Neural progenitor cell (in vitro differentiated cells): ENCODE data around the gene ALK. TPM values are rescaled to one million over a fixed set of nuclear protein-coding genes. Genes with fewer than 3 reads are reported as not detected.

Experiments used
- DNase-seq: peaks from one replicate; pipeline ENCODE4 v3.0.0-alpha.2; 2016; ENCODE audit warnings: low spot score
- H2AFZ ChIP-seq: fragments of 200-600 bp; sonication (generic); replicated peaks from 2 replicates; pipeline ENCODE4 v1.6.1; 2016; ENCODE audit warnings: antibody characterized with exemption
- H3F3A ChIP-seq: fragments of 200-600 bp; sonication (generic); 2 replicates; pipeline ENCODE4 v1.6.1; 2016; ENCODE audit warnings: antibody characterized with exemption, low read depth
- H3K27ac ChIP-seq: fragments of 200-600 bp; sonication (generic); 2 replicates; pipeline ENCODE4 v1.5.1; 2016; ENCODE audit warnings: mild to moderate bottlenecking
- H3K27me3 ChIP-seq: fragments of 200-600 bp; sonication (generic); 2 replicates; pipeline ENCODE4 v1.6.1; 2016; ENCODE audit warnings: mild to moderate bottlenecking, moderate library complexity
- H3K36me3 ChIP-seq: fragments of 200-600 bp; sonication (generic); 2 replicates; pipeline ENCODE4 v1.5.1; 2016
- H3K4me1 ChIP-seq: fragments of 200-600 bp; sonication (generic); 2 replicates; pipeline ENCODE4 v1.6.1; 2016; ENCODE audit warnings: mixed run types
- H3K4me2 ChIP-seq: fragments of 200-600 bp; sonication (generic); 2 replicates; pipeline ENCODE4 v1.6.1; 2016
- H3K4me3 ChIP-seq: fragments of 200-600 bp; sonication (generic); 2 replicates; pipeline ENCODE4 v1.5.1; 2016
- H3K79me2 ChIP-seq: fragments of 200-600 bp; sonication (generic); 2 replicates; pipeline ENCODE4 v1.6.1; 2016; ENCODE audit warnings: low read depth
- H3K9ac ChIP-seq: fragments of 200-600 bp; sonication (generic); 2 replicates; pipeline ENCODE4 v1.6.1; 2016
- H3K9me3 ChIP-seq: fragments of 200-600 bp; sonication (generic); 2 replicates; pipeline ENCODE4 v1.5.1; 2016; ENCODE audit warnings: low read depth
- H4K20me1 ChIP-seq: fragments of 200-600 bp; sonication (generic); 2 replicates; pipeline ENCODE4 v1.6.1; 2016; ENCODE audit warnings: low read depth
- H3K27ac Mint-ChIP-seq: 3 replicates; pipeline ENCODE4 v1.8.0; 2021; ENCODE audit warnings: mixed read lengths
- H3K27me3 Mint-ChIP-seq: 2 replicates; pipeline ENCODE4 v1.8.0; 2022; ENCODE audit warnings: low read depth, mild to moderate bottlenecking, inconsistent platforms, moderate library complexity, mixed read lengths; ENCODE audit not compliant: insufficient read depth
- H3K36me3 Mint-ChIP-seq: 3 replicates; pipeline ENCODE4 v1.8.0; 2021; ENCODE audit warnings: mixed read lengths
- H3K4me1 Mint-ChIP-seq: 3 replicates; pipeline ENCODE4 v1.8.0; 2021; ENCODE audit warnings: mixed read lengths
- H3K4me3 Mint-ChIP-seq: 3 replicates; pipeline ENCODE4 v1.8.0; 2021; ENCODE audit warnings: mild to moderate bottlenecking, moderate library complexity, mixed read lengths
- H3K9me3 Mint-ChIP-seq: 3 replicates; pipeline ENCODE4 v1.8.0; 2020; ENCODE audit warnings: mixed read lengths
- CTCF ChIP-seq: fragments of 200-600 bp; sonication (generic); IDR thresholded peaks from 2 replicates; pipeline ENCODE4 v1.5.1; 2017; ENCODE audit warnings: antibody characterized with exemption, mild to moderate bottlenecking
- EZH2 ChIP-seq: fragments of 200-600 bp; sonication (generic); IDR thresholded peaks from 2 replicates; pipeline ENCODE4 v1.6.1; 2017; ENCODE audit warnings: antibody characterized with exemption, mild to moderate bottlenecking, moderate library complexity
- EZH2phosphoT487 ChIP-seq: fragments of 200-600 bp; sonication (generic); IDR thresholded peaks from 2 replicates; pipeline ENCODE4 v1.6.1; 2017; ENCODE audit warnings: antibody characterized with exemption
- total RNA-seq: library from RNA; depleted of rRNA; stranded (reverse); fragments of >200 nt; gene quantifications from 2 replicates; pipeline ENCODE4 v1.2.3, GENCODE V29; 2015; ENCODE audit warnings: low replicate concordance

The ALK gene
- total RNA-seq, 1 donor from 2014 or later: not detected

GRCh38 chr2:29482867-29483266, 438.5 kb downstream of the ALK start:
- Histone ChIP-seq H3F3A (no peaks in the 10 kb centered on the region), H3K9ac (no peak overlapping the region), H3K4me3 (no peak overlapping the region), H3K9me3 (no peaks in the 10 kb centered on the region), H3K27me3 (no peaks in the 10 kb centered on the region), H3K79me2 (no peaks in the 10 kb centered on the region), H3K36me3 (no peaks in the 10 kb centered on the region), H2AFZ (no peak overlapping the region), H4K20me1 (no peaks in the 10 kb centered on the region), H3K4me2 (no peak overlapping the region), H3K4me1 (no peaks in the 10 kb centered on the region), H3K27ac (no peak overlapping the region)
- no peaks in the 10 kb centered on the region for H3K36me3 Mint-ChIP-seq
- no peak for DNase-seq
- TF ChIP-seq EZH2phosphoT487 (no peak), CTCF (no peak), EZH2 (no peak)
- no peak overlapping the region for H3K4me3 Mint-ChIP-seq
- H3K27ac Mint-ChIP-seq: no peak overlapping the region
- peaks cover 6% of the 10 kb centered on the region for H3K27me3 Mint-ChIP-seq
- H3K9me3 Mint-ChIP-seq: peaks cover 10% of the 10 kb centered on the region
- H3K4me1 Mint-ChIP-seq: peaks cover 9% of the 10 kb centered on the region

DNA sequence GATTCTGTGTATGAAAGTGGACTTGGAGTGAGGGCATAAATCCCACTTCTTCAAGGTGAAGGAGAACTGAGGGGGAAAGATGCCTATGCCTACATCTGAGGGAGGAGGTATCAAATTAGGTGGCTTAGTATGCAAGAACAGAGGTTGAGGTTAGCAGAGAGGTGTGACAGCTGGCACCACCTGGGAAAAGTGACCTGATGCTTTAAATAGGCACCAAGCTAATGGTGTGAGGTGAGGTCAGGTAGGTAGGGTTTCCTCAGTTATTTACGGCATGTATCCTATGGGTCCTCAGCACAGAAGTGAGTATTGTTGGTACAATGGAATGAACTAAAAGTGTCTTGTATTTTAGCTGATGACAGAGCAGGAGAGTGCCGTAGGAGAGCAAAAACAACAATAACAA, 439.0 kb downstream of the ALK start:
- Histone ChIP-seq H2AFZ (no peak overlapping the region), H3K4me3 (no peak overlapping the region), H3K27ac (no peak overlapping the region), H3K36me3 (no peaks in the 10 kb centered on the region), H3K9me3 (no peaks in the 10 kb centered on the region), H3K4me1 (no peaks in the 10 kb centered on the region), H3F3A (no peaks in the 10 kb centered on the region), H3K27me3 (no peaks in the 10 kb centered on the region), H3K9ac (no peak overlapping the region), H3K79me2 (no peaks in the 10 kb centered on the region), H3K4me2 (no peak overlapping the region), H4K20me1 (no peaks in the 10 kb centered on the region)
- no peaks in the 10 kb centered on the region for H3K36me3 Mint-ChIP-seq
- H3K27ac Mint-ChIP-seq: no peak overlapping the region
- DNase-seq: no peak
- peaks cover 9% of the 10 kb centered on the region for H3K4me1 Mint-ChIP-seq
- peaks cover 6% of the 10 kb centered on the region for H3K27me3 Mint-ChIP-seq
- no peak for TF ChIP-seq CTCF
- no peak for TF ChIP-seq EZH2phosphoT487
- no peak for TF ChIP-seq EZH2
- H3K9me3 Mint-ChIP-seq: peaks cover 10% of the 10 kb centered on the region
- no peak overlapping the region for H3K4me3 Mint-ChIP-seq

- no peaks in the 10 kb centered on the region for H3F3A ChIP-seq
- H3K27me3 Mint-ChIP-seq: peaks cover 6% of the 10 kb centered on the region
- H3K9ac ChIP-seq: no peak overlapping the region
- H3K9me3 Mint-ChIP-seq: peaks cover 10% of the 10 kb centered on the region
- H4K20me1 ChIP-seq: no peaks in the 10 kb centered on the region
- no peak overlapping the region for H3K27ac Mint-ChIP-seq
- no peaks in the 10 kb centered on the region for H3K36me3 Mint-ChIP-seq
- no peaks in the 10 kb centered on the region for H3K79me2 ChIP-seq
- H2AFZ ChIP-seq: no peak overlapping the region
- no peak overlapping the region for H3K4me3 Mint-ChIP-seq
- H3K4me1 ChIP-seq: no peaks in the 10 kb centered on the region
- H3K4me3 ChIP-seq: no peak overlapping the region
- TF ChIP-seq EZH2: no peak
- TF ChIP-seq CTCF: no peak
- TF ChIP-seq EZH2phosphoT487: no peak
- no peaks in the 10 kb centered on the region for H3K27me3 ChIP-seq
- H3K4me1 Mint-ChIP-seq: peaks cover 11% of the 10 kb centered on the region
- H3K9me3 ChIP-seq: no peaks in the 10 kb centered on the region
- no peaks in the 10 kb centered on the region for H3K36me3 ChIP-seq
- no peak overlapping the region for H3K27ac ChIP-seq
- H3K4me2 ChIP-seq: no peak overlapping the region
- DNase-seq: no peak
Measured at GRCh38 chr2:29481313-29481712, 440.1 kb downstream of the ALK start.

DNA sequence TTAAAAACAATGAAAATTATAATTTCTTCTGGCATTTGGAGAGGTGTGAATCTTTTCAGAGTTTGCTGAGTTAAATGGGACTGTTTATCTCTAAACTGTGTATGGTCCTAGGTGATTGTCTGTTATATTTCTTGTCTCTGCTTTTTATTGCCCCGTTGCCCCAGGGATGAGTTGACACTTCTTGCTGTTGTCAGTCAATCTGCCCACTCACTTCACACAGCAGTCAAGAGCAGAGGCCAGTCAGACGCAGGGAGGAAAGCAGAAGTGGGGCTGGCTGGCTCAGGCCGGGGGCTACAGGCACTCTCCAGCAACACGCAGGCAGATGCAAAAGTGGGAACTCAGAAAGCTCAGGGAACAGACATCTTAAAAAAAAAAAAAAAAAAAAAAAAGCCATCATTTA, 441.0 kb downstream of the ALK start:
- H4K20me1 ChIP-seq: no peaks in the 10 kb centered on the region
- no peaks in the 10 kb centered on the region for H3K36me3 ChIP-seq
- Mint-ChIP-seq H3K27ac (no peak overlapping the region), H3K36me3 (no peaks in the 10 kb centered on the region), H3K27me3 (peaks cover 6% of the 10 kb centered on the region), H3K9me3 (peaks cover 10% of the 10 kb centered on the region), H3K4me1 (peaks cover 19% of the 10 kb centered on the region), H3K4me3 (no peak overlapping the region)
- no peak for DNase-seq
- no peak overlapping the region for H3K9ac ChIP-seq
- H3K9me3 ChIP-seq: no peaks in the 10 kb centered on the region
- no peak overlapping the region for H2AFZ ChIP-seq
- H3K27ac ChIP-seq: no peak overlapping the region
- TF ChIP-seq EZH2phosphoT487: no peak
- TF ChIP-seq EZH2: no peak
- no peak for TF ChIP-seq CTCF
- H3K4me1 ChIP-seq: no peaks in the 10 kb centered on the region
- H3K4me2 ChIP-seq: no peak overlapping the region
- H3K27me3 ChIP-seq: no peaks in the 10 kb centered on the region
- H3K4me3 ChIP-seq: no peak overlapping the region
- no peaks in the 10 kb centered on the region for H3K79me2 ChIP-seq
- no peaks in the 10 kb centered on the region for H3F3A ChIP-seq
